HEK293T (cell line): ENCODE measurements around the gene FGF22.

ENCODE experiments used
- CTCF ChIA-PET: fragments of 350-600 bp; formaldehyde crosslinking; extraction: SDS; loops from one replicate; lab custom pipeline; 2021; ENCODE audit warnings: antibody characterized with exemption, inconsistent platforms; lab: Yijun Ruan, JAX
- POLR2A ChIA-PET: fragments of 350-600 bp; formaldehyde crosslinking; extraction: SDS; loops from one replicate; lab custom pipeline; 2020; ENCODE audit warnings: antibody characterized with exemption, inconsistent platforms; lab: Yijun Ruan, JAX
- DNase-seq: peaks from one replicate; pipeline ENCODE4 v3.0.0; 2012; ENCODE audit warnings: mixed read lengths; ENCODE audit errors: extremely low spot score
- ARNT ChIP-seq: fragments of 450-650 bp; IDR thresholded peaks from 2 replicates; pipeline ENCODE4 v1.6.1; 2017; ENCODE audit warnings: mild to moderate bottlenecking
- BHLHE40 ChIP-seq: fragments of 450-650 bp; IDR thresholded peaks from 2 replicates; pipeline ENCODE4 v1.6.1; 2016; ENCODE audit warnings: mild to moderate bottlenecking, moderate library complexity, borderline replicate concordance
- CTBP1 ChIP-seq: fragments of 450-650 bp; IDR thresholded peaks from 2 replicates; pipeline ENCODE4 v1.6.1; 2016; ENCODE audit warnings: borderline replicate concordance
- ELF4 ChIP-seq: fragments of 450-650 bp; IDR thresholded peaks from 2 replicates; pipeline ENCODE4 v1.6.1; 2017; ENCODE audit warnings: antibody characterized with exemption
- FOXA1 ChIP-seq: fragments of 450-650 bp; IDR thresholded peaks from 2 replicates; pipeline ENCODE4 v1.6.1; 2016; ENCODE audit warnings: mild to moderate bottlenecking
- FOXK2 ChIP-seq: fragments of 450-650 bp; IDR thresholded peaks from 2 replicates; pipeline ENCODE4 v1.6.1; 2016; ENCODE audit warnings: mild to moderate bottlenecking
- FOXM1 ChIP-seq: fragments of 450-650 bp; IDR thresholded peaks from 2 replicates; pipeline ENCODE4 v1.6.1; 2017; ENCODE audit warnings: mild to moderate bottlenecking, borderline replicate concordance
- HDGF ChIP-seq: fragments of 450-650 bp; IDR thresholded peaks from 2 replicates; pipeline ENCODE4 v1.6.1; 2017; ENCODE audit warnings: antibody characterized with exemption, borderline replicate concordance
- L3MBTL2 ChIP-seq: fragments of 450-650 bp; conservative IDR thresholded peaks from 2 replicates; pipeline ENCODE4 v1.6.1; 2016; ENCODE audit warnings: mild to moderate bottlenecking
- LEF1 ChIP-seq: fragments of 450-650 bp; IDR thresholded peaks from 2 replicates; pipeline ENCODE4 v1.6.1; 2017; ENCODE audit warnings: mild to moderate bottlenecking, borderline replicate concordance
- NFRKB ChIP-seq: fragments of 450-650 bp; IDR thresholded peaks from 2 replicates; pipeline ENCODE4 v1.6.1; 2016; ENCODE audit warnings: mild to moderate bottlenecking, moderate library complexity
- PKNOX1 ChIP-seq: fragments of 450-650 bp; IDR thresholded peaks from 2 replicates; pipeline ENCODE4 v1.6.1; 2016
- SP1 ChIP-seq: fragments of 450-650 bp; IDR thresholded peaks from 2 replicates; pipeline ENCODE4 v1.6.1; 2017
- SUZ12 ChIP-seq: fragments of 450-650 bp; IDR thresholded peaks from 2 replicates; pipeline ENCODE4 v1.6.1; 2016; ENCODE audit warnings: mild to moderate bottlenecking
- TARDBP ChIP-seq: fragments of 450-650 bp; IDR thresholded peaks from 2 replicates; pipeline ENCODE4 v1.6.1; 2016
- ZNF384 ChIP-seq: fragments of 450-650 bp; IDR thresholded peaks from 2 replicates; pipeline ENCODE4 v1.6.1; 2016

Gene FGF22

GRCh38 chr19:612941-613340, 26.7 kb upstream of the FGF22 start:
- TF ChIP-seq PKNOX1: no peak
- TF ChIP-seq FOXA1: no peak
- TF ChIP-seq HDGF: no peak
- no peak for TF ChIP-seq FOXK2
- TF ChIP-seq ARNT: no peak
- TF ChIP-seq CTBP1: no peak
- no peak for TF ChIP-seq BHLHE40
- no peak for TF ChIP-seq LEF1
- no peak for TF ChIP-seq SUZ12
- ChIA-PET POLR2A (no interaction called here), CTCF (no interaction called here)
- DNase-seq: no peak

- ChIA-PET POLR2A (no interaction called here), CTCF (no interaction called here)
- no peak for DNase-seq
- TF ChIP-seq LEF1 (no peak), BHLHE40 (no peak), SP1 (no peak), HDGF (no peak), ZNF384 (no peak), L3MBTL2 (no peak), ARNT (no peak), FOXK2 (no peak), FOXA1 (no peak), NFRKB (no peak), FOXM1 (no peak), TARDBP (no peak), CTBP1 (no peak), ELF4 (no peak)
Observed at GRCh38 chr19:613732-614567, 25.7 kb upstream of the FGF22 start.

- ChIA-PET CTCF (no interaction called here), POLR2A (no interaction called here)
- DNase-seq: no peak
- no peak for TF ChIP-seq ELF4
- no peak for TF ChIP-seq FOXK2
- no peak for TF ChIP-seq TARDBP
- TF ChIP-seq FOXA1: no peak
Observed at GRCh38 chr19:615619-616018, 24.1 kb upstream of the FGF22 start.

- CTCF ChIA-PET: no interaction called here
- TF ChIP-seq PKNOX1 (no peak), CTBP1 (no peak), ZNF384 (no peak), HDGF (no peak), FOXK2 (no peak), NFRKB (no peak)
- DNase-seq: no peak
- POLR2A ChIA-PET: no interaction called here
Observed at GRCh38 chr19:616062-616700, 23.5 kb upstream of the FGF22 start.

- POLR2A ChIA-PET: no interaction called here
- TF ChIP-seq FOXM1 (no peak), SP1 (no peak), FOXA1 (no peak), L3MBTL2 (no peak), SUZ12 (no peak), NFRKB (no peak), HDGF (no peak), CTBP1 (no peak), ARNT (no peak), ELF4 (no peak), LEF1 (no peak), ZNF384 (no peak), BHLHE40 (no peak), FOXK2 (no peak)
- CTCF ChIA-PET: no interaction called here
- no peak for DNase-seq
Observed at GRCh38 chr19:616747-617526, 22.7 kb upstream of the FGF22 start.

GRCh38 chr19:617551-618246, 22.0 kb upstream of the FGF22 start:
- POLR2A ChIA-PET: no interaction called here
- DNase-seq: no peak
- CTCF ChIA-PET: no interaction called here
- TF ChIP-seq LEF1: no peak
- TF ChIP-seq SUZ12: no peak
- no peak for TF ChIP-seq NFRKB
- TF ChIP-seq FOXK2: no peak
- no peak for TF ChIP-seq ARNT
- TF ChIP-seq ZNF384: no peak
- TF ChIP-seq FOXA1: no peak
